Gastroesophageal sphincter (tissue), 3 donors: ENCODE measurements around the gene BDH2.

Experiments
- CTCF ChIP-seq, 4 experiments: fragments of 200-600 bp in 2 of 4; fragments of 450-650 bp in 2 of 4; sonication (generic) in 1 of 4; IDR thresholded peaks; one replicate each; pipeline ENCODE4 v1.5.1; 2017 to 2019; ENCODE audit warnings: antibody characterized with exemption in 4 of 4, mild to moderate bottlenecking in 2 of 4, moderate library complexity in 2 of 4
- EP300 ChIP-seq: sonication (generic); formaldehyde crosslinking; IDR thresholded peaks from one replicate; pipeline ENCODE4 v1.6.1; 2017; ENCODE audit warnings: antibody characterized with exemption, mild to moderate bottlenecking
- POLR2A ChIP-seq, 2 donors: fragments of 450-650 bp; IDR thresholded peaks; one replicate each; pipeline ENCODE4 v1.6.1; 2017; ENCODE audit warnings: antibody characterized with exemption in 2 of 2, mild to moderate bottlenecking in 2 of 2, moderate library complexity in 1 of 2

- TF ChIP-seq CTCF (IDR thresholded peaks at IDR 0.05) (no peak), EP300 (no peak), POLR2A (IDR thresholded peaks at IDR 0.05) (no peak)
Observed at GRCh38 chr4:103073792-103074438, 25.7 kb downstream of the BDH2 start.
